ENCODE results near the gene MYH7B.
A peak's percentile ranks its signal among the peaks of the same experiment; 100 is the strongest.

Gene MYH7B

DNA sequence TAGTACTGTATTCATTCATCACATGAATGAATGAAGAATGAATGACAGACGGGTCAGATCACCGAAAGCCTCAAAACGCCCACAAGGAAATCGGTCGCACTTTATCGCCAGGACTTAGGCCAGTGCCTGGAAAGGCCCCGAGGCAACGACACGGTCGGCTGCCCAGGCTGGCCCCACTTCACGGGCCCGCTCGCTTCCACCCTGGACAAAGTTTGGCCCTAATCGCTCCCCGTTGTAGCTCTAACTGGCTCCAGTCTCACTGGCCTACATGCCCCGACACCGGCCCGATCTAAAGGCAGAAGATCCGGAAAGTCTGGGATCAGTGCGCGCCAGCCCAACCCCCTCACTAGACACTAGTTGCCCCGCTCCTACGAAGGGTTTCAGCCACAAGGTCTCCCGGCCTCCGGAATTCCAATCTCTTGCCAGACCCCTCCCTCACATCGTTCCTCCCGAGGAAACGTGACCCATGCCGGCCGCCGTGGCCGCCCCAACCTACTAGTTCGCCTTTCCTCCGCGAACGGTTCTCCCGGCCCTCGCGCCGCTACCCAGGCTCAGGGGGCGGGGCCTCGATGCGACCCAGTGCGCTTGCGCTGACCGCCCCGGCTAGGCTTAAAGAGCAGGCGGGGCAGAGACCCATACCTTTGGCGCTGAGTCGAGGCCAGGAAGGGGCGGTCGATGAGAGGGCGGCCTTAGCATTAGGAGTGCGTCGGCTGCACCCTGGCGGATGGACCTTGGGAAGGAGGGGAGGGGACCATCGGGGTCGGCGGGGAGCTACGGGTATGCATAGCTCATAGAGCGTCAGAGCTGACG is at the start of gene MYH7B, which contains the start of gene GSS:
Gene MYH7B, plus strand, starts transcription at position 638 of the 810 bp plus-strand sequence. CDS start 22,138 bp downstream, outside the sequence.
Gene GSS, minus strand, starts transcription at position 576 of the 810 bp plus-strand sequence. CDS start 3,954 bp downstream, outside the sequence.
- DNase-seq (ENCODE audit: low spot score), result peak; percentile 95

- peak; percentile 22 for DNase-seq (ENCODE audit: low spot score)
These were observed 47.8 kb upstream of the MYH7B start for GRCh38 chr20:34907616-34908469.

DNA sequence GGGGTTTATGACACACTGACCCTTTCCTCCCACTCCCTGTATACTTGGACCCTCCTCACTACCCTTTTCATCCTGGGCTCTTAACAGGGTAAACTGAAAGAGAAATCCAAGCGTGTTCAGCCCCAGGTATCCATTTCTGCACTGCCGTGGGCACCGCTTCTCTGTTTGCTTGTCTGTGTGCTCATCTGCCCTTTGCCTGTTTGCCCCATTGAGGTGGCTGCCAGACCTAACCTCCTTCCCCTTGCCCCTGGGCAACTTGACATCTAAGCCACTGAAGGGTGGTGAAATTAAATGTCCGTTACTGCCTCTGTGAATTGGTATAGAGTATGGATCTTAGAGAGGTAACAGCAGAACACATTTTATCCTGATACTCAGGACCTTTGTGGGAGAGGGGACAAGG is 40.5 kb upstream of the MYH7B start:
- no peak for DNase-seq (ENCODE audit: low spot score)

GRCh38 chr20:34915749-34916455 is 39.8 kb upstream of the MYH7B start:
- DNase-seq (ENCODE audit: low spot score), result no peak

DNA sequence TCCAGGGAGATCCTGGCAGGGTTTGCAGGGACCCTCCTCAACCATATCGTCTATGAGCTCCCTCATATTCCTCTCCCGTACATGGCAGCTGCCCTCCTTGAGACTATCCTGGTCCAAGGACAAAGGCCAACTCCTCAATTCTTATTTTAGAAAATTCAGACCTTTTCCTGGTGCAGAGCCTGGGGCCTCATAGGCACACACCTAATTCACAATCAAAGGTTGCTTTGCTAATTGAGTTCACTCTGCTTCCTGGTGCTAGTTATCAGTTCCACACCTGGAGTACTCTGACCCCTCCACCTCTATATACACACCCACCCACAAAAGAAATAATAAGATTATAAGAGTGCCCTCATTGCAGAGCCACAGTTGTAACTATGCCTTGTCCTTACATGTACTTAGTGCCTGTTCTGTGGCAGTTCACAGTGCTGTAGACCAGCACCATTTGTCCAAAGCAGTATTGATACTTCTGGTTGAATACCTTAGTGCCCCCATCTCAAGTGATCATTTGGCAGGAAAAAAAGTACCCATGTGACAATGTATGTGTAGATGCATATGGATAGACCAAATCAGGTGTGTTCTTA is 38.8 kb upstream of the MYH7B start:
- DNase-seq (ENCODE audit: low spot score), result no peak

GRCh38 chr20:34920055-34920454 is 35.6 kb upstream of the MYH7B start:
- DNase-seq (ENCODE audit: low spot score), result peak; percentile 33

DNA sequence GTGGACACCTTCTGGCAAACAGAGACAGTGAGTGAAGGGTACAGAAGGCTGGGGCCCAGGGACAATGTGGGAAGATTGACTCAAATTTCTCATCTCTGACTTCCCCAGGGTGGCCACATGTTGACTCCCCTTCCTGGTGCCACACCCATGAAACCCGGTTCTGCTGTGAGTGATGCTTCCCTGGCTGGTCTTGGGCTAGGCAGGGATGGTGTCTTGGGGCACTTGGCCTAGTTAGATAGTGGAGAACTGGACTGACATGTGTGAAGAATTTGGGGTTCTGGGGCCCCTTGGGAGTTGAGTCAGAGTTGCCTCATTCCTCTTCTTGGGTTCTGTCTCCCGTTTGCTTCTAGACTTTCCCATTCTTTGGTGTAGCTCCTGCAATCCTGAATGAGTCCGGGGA is 34.2 kb upstream of the MYH7B start:
- DNase-seq (ENCODE audit: low spot score), result no peak

DNA sequence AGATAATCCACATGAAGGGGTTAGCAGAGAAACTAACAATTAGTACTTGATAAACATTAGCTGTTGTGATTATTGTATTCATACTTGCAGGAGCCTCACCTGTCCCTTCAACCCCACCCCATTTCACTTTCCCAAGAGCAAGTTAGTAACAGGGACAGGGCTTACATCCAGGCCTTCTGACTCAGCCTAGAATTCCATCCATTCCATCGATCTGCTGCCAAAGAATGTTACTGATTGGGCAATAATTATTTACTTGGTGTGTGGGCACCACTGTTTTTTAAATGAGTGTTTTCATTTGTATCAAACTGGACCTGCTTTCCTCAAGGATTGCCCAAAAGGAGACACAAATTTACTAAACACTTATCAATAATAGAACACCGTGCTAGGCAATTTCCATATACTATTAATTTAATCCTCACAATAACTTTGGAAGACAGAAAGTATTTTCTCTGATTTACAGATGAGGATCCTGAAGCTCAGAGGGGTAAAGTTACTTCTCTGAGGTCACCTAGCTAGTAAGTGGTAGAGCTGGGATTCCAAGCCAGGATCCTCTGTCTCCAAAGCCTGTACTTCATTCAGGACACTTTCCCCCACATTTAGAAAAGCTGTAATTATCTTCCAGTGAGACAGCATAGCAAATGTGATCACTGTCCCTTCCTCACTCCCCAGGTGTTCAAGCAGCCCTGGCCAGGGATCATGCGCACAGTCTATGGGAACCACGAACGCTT is 32.9 kb upstream of the MYH7B start:
- DNase-seq (ENCODE audit: low spot score), result peak; percentile 28

DNA sequence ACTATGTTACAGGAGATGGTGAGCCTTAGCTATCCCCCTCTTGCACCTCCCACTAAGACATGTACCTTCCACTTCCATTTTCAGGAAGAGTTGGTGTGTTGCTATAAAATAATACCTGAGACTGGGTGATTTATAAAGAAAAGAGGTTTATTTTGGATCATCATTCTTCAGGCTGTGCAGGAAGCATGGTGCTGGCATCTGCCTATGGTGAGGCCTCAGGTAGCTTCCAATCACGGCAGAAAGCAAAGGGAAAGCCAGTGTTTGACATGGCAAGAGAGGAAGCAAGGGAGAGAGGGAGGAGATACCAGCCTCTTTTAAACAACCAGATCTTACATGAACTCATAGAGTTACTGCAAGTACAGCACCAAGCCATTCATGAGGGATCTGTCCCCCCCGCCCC is 32.3 kb upstream of the MYH7B start:
- DNase-seq (ENCODE audit: low spot score), result no peak

- DNase-seq (ENCODE audit: low spot score), result no peak
These were observed 30.3 kb upstream of the MYH7B start for GRCh38 chr20:34925341-34925740.

GRCh38 chr20:34925981-34926380 is 29.7 kb upstream of the MYH7B start:
- DNase-seq (ENCODE audit: low spot score), result no peak

DNA sequence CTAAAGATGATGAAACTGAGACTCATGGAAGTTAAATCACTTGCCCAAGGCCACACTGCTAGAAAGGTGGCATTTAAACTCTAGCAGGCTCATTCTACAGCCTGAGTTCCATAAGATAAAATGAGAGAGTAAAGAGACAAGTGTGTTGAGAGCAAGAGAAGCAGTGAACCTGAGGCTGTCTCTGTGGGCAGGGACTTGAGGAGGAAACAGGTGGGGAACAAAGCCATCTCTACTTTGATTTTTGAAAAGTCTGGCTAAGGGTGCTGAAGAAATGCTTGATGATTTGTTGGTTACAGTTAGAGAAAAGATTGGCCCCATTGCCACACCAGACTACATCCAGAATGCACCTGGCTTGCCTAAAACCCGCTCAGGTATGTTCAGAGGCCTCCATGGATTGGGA is 29.1 kb upstream of the MYH7B start:
- DNase-seq (ENCODE audit: low spot score), result no peak

DNA sequence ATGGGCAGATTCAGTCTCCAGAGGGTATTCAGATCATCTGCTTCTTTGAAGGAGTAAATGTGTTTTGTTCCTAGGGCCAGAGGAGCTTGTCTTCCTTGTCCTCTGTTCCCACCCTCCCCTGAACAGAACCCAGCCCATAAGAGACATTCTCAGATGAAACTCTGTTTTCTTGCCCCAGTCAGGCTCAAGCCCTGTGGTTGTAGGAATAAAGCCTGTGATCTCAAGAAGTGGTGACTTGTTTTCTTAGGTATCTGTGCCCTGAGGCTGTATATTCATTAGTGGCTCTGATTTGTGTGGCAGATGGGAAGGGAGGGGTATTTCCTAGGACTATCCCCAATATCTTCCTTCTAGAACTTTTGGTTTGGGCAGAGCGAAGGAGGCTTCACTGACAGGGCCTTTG is 27.9 kb upstream of the MYH7B start:
- DNase-seq (ENCODE audit: low spot score), result no peak

- no peak for DNase-seq (ENCODE audit: low spot score)
These were observed 27.3 kb upstream of the MYH7B start for GRCh38 chr20:34928411-34928810.

DNA sequence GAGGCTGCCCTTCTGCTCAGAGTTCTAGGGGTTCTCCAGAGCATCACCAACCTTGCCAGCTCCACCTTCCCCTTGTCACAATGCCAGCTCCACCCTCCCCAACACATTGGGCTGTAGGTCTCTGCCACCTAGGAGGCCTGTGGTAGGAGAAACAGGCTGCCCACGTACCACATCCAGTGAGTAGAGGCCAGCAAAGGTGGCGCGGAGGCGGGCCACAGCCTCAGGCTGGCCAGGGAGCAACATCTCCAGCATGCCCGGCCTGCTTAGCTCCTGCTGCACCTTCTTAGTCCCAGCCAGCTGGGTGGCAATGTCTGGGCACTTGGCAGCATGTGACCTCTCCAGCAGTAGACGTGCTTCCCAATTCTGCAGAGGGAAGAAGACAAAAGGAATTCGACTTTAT is 23.9 kb upstream of the MYH7B start:
- DNase-seq (ENCODE audit: low spot score), result no peak

DNA sequence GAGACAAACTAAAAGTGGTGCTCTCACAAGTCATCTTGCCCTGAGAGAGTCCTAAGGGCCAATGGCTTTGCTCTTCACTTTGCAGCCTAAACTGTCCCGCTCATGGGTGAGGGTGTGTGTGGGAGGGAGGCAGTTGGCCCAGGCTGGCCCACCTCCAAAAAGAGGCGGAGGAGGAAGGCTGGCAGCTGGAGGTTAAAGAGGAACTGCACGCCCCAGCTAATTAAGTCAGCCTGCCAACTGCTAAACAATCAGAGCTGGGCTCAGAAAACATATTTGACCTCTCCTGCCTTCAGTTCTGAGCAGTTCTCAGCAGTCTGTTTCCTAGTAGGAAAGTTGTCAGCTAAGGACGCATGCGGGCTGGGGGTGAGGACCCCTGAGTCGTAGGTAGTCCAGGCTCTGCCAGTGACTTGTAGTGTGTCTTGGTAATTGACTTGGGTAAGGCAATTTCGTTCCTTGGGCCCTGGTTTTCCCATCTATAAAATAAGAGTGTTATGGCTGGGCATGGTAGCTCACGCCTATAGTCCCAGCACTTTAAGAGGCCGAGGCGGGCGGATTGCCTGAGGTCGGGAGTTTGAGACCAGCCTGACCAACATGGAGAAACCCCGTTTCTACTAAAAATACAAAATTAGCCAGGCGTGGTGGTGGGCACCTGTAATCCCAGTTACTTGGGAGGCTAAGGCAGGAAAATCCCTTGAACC is 17.1 kb upstream of the MYH7B start:
- DNase-seq (ENCODE audit: low spot score), result peak; percentile 76

DNA sequence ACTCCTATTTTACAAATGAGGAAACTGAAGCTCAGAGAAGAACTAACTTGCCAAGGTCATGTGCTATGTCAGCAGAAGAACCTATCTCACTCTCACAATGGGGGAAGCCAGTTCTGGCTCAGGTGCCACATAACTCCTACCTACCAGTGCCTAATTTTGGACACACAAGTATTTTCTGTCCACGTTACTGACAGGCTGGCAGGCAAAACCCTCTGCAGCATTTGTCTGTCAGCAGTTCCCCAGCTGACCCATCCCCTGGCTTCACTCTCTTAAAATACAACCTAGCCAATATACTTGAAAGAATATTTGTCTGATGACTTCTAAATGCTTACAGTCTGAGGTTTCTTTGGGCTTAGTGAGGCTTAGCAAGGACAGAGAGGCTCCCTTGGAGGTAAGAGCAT is 15.6 kb upstream of the MYH7B start:
- no peak for DNase-seq (ENCODE audit: low spot score)

DNA sequence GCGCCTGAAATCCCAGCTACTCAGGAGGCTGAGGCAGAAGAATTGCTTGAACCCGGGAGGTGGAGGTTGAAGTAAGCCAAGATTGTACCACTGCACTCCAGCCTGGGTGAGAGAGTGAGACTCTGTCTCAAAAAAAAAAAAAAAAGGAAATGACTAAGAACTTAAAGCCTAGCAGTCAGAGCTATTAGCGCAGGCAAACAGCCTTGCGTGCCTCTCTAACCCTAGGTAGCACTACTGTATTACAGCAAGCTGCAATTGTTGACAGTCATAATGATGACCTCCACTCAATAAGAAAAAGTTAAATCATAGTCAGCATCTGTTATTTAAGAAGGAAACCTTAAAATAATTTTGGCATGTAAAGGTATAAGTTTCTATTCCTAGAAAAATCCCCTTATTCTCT is 14.4 kb upstream of the MYH7B start:
- no peak for DNase-seq (ENCODE audit: low spot score)

- no peak for DNase-seq (ENCODE audit: low spot score)
These were observed 13.4 kb upstream of the MYH7B start for GRCh38 chr20:34942301-34942700.

- DNase-seq (ENCODE audit: low spot score), result no peak
These were observed 11.7 kb upstream of the MYH7B start for GRCh38 chr20:34943808-34944567.

Data from Ammon's horn (tissue), 1 donor.